ENCODE measurements around the gene PDE7B.

PDE7B gene

DNA sequence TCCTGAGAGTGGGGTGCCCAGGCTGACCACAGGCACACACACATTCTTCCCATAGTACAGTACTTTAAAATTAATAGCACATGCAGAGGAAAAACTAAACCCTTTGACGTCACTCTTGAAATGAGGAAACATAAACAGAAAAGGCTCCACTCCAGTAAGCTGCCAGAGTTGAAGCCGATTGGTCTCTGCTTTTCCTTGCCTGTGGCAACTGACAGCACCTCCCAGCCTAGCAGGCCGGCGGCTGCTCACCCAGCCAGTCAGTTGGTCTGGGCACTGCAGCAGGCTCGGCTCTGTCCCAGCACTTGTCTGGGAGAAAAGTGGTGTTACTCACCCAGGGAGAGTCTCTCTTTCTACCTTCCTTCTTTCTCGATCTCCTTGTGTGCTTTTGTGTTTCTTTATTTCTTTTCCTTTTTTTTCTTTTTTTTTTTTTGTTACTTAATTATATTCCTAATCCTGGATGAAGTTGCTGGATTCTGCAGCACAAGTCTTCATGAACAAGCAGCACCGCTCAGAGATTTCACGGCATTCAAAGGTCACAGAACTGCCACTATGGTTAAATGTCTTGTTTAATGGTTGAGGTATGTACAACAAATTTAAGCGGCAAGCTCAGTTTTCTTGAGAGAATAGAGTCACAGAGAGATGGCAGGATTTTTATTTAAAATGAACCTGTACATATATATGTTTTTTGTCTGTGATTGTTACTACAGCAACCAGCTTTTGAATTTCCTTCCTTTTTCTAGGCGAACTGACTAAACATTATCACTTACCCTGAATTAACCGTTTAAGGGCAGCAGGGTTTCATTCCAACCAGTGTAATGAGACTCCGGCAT, at the start of gene PDE7B:
TSS of gene PDE7B (plus strand) at position 260 of the 830 bp plus-strand sequence.
- Histone ChIP-seq H3K9ac (ENCODE audit: low read depth in 1 of 2, low read length in 2 of 2) (peak within 1 kb of the TSS; percentile 33 to 35), H3K27ac (ENCODE audit: low read depth, low read length) (peak within 1 kb of the TSS; percentile 37)

DNA sequence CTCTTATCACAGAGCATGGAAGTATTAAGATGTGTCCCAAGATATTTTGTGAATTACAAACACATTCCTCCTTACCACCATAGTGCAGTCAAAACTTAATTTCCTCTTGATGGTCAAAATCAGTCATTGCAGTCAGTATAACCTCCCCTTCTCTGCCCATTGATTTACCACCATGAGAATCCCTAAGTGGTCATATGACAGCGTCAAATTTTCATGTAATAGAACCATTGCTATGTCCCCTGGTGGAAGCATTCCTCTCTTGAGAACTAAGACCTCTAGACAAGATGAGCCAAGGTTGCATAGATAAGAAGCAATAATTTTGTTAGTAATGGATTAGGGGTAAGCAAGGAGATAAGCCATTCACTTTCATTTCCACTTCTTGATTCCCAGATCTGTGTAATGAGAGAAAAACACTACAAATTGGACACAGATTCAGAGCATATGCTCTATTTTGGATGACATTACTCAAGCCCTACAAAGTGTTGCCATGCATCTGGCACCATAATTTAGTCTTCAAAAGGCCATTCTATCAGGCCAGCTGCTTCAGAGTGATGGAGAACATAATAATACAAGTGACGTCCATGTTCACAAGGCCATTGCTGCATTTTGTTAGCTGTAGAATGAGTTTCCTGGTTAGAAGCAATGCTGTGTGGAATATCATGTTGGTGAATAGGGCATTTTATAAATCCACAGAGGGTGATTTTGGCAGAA, 49.6 kb upstream of the PDE7B start:
- no peak overlapping the region for H3K9ac ChIP-seq (ENCODE audit: low read depth in 1 of 2, low read length in 2 of 2)
- no peak overlapping the region for H3K4me3 ChIP-seq (ENCODE audit: low read depth in 1 of 2, low read length in 2 of 2)
- no peaks in the 10 kb centered on the region for H3K9me3 ChIP-seq (ENCODE audit: control insufficient read depth in 1 of 2, low read length in 2 of 2)
- no peaks in the 10 kb centered on the region for H3K27me3 ChIP-seq (ENCODE audit: control insufficient read depth in 1 of 2, insufficient read depth in 2 of 2, low read length in 2 of 2)
- no peaks in the 10 kb centered on the region for H3K36me3 ChIP-seq (ENCODE audit: control insufficient read depth in 1 of 2, insufficient read depth in 2 of 2, low read length in 2 of 2)
- no peaks in the 10 kb centered on the region for H3K4me1 ChIP-seq (ENCODE audit: control insufficient read depth in 1 of 2, insufficient read depth in 2 of 2, low read length in 2 of 2)
- H3K27ac ChIP-seq (ENCODE audit: low read depth, low read length) = no peak overlapping the region

More for the DNA sequence above, at the start of gene PDE7B:
- Histone ChIP-seq H3K36me3 (ENCODE audit: control insufficient read depth in 1 of 2, insufficient read depth in 2 of 2, low read length in 2 of 2) (no peaks in the 10 kb centered on the region), H3K4me3 (ENCODE audit: low read depth in 1 of 2, low read length in 2 of 2) (peak within 1 kb of the TSS; percentile 63 to 67), H3K4me1 (ENCODE audit: control insufficient read depth in 1 of 2, insufficient read depth in 2 of 2, low read length in 2 of 2) (peaks cover 11 to 20% of the 10 kb centered on the region in 2 donors), H3K9me3 (ENCODE audit: control insufficient read depth in 1 of 2, low read length in 2 of 2) (no peaks in the 10 kb centered on the region), H3K27me3 (ENCODE audit: control insufficient read depth in 1 of 2, insufficient read depth in 2 of 2, low read length in 2 of 2) (no peaks in the 10 kb centered on the region)

DNA sequence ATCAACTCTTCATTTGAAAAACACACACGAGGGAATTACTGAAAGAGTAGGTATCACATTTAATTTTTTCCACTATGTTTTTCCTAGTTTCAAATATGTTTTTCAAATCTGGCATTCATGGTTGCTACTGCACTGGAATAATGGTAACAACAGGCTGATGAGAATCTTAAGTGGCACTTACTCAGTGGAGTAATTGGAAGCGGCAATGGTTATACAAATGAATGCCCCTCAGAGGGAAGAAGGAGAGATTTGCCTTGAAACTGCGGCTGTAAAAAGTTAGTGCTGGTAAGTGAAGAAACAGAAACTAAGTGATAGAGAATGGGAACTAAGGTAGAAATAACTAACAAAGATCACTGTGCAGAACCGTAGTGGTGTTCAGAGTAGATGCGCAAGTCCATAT, 41.0 kb upstream of the PDE7B start:
- Histone ChIP-seq H3K4me1 (ENCODE audit: control insufficient read depth in 1 of 2, insufficient read depth in 2 of 2, low read length in 2 of 2) (peaks cover 0 to 5% of the 10 kb centered on the region in 2 donors), H3K4me3 (ENCODE audit: low read depth in 1 of 2, low read length in 2 of 2) (no peak overlapping the region)

DNA sequence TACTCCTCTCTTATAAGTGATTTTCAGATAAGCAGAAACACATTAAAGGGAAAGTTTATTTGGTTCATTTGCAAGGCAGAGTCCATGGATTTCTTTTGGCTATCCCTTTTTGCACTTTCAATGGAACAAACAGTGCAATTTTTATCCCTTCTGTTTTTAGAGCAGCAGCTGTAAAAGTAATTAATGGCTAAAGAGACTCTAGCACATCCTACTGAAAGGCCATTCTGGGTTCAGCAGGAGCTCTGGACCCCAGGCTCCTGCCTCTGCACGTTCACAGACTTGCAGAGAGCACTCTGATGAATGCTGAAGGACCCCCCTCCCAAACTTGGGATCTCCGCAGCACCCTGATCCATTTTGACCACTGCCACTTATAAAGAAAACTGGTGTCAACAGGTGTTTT, 40.3 kb upstream of the PDE7B start:
- Histone ChIP-seq H3K9me3 (ENCODE audit: control insufficient read depth in 1 of 2, low read length in 2 of 2) (peaks cover 0 to 3% of the 10 kb centered on the region in 2 donors), H3K27me3 (ENCODE audit: control insufficient read depth in 1 of 2, insufficient read depth in 2 of 2, low read length in 2 of 2) (no peaks in the 10 kb centered on the region), H3K27ac (ENCODE audit: low read depth, low read length) (no peak overlapping the region), H3K4me3 (ENCODE audit: low read depth in 1 of 2, low read length in 2 of 2) (no peak overlapping the region), H3K4me1 (ENCODE audit: control insufficient read depth in 1 of 2, insufficient read depth in 2 of 2, low read length in 2 of 2) (peaks cover 0 to 5% of the 10 kb centered on the region in 2 donors), H3K36me3 (ENCODE audit: control insufficient read depth in 1 of 2, insufficient read depth in 2 of 2, low read length in 2 of 2) (no peaks in the 10 kb centered on the region), H3K9ac (ENCODE audit: low read depth in 1 of 2, low read length in 2 of 2) (no peak overlapping the region)

More for the DNA sequence above, 41.0 kb upstream of the PDE7B start:
- Histone ChIP-seq H3K27me3 (ENCODE audit: control insufficient read depth in 1 of 2, insufficient read depth in 2 of 2, low read length in 2 of 2) (no peaks in the 10 kb centered on the region), H3K9me3 (ENCODE audit: control insufficient read depth in 1 of 2, low read length in 2 of 2) (peaks cover 0 to 3% of the 10 kb centered on the region in 2 donors), H3K27ac (ENCODE audit: low read depth, low read length) (no peak overlapping the region), H3K9ac (ENCODE audit: low read depth in 1 of 2, low read length in 2 of 2) (no peak overlapping the region), H3K36me3 (ENCODE audit: control insufficient read depth in 1 of 2, insufficient read depth in 2 of 2, low read length in 2 of 2) (no peaks in the 10 kb centered on the region)

DNA sequence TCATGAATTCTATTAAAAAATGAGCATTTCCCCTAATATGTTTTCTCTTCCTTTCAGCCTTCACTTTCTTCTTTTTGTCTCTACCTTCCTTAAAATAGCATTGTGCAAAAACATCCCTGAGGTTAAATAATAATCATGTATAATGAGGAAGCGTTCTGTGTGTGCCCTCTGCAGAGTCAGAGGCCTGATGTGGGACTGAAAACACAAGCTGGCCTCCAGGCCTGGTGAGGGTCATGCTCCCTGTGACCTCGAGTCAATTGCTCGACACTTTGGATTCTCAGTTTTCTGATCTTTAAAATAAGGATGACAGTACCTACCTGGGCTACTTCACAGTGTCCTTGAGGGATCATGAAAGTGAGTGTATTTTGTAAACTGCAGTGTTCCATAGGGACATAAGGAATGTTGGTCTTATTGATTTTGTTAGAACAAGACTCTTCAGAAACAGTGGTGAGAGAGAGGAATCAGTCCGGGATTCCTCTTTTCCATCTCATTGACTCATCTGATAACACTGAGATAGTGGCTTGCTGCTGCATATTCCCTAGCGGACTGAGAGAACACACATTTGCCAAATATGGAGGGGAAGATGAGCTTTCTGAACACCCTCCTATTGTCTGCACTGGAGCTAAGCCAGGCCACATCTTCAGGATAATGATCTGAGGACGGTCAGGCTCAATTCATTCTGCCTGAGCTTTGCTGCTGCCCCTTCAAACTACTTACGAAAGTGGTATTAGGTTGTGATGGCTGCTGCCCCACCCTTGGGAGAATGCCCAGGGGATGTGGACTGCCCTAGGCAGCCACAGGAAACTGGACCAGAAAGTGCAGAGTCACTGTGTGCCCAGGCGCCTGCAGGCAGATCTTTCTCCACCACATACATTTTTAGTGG, 39.6 kb upstream of the PDE7B start:
- H3K27ac ChIP-seq (ENCODE audit: low read depth, low read length) = no peak overlapping the region
- no peaks in the 10 kb centered on the region for H3K36me3 ChIP-seq (ENCODE audit: control insufficient read depth in 1 of 2, insufficient read depth in 2 of 2, low read length in 2 of 2)
- no peaks in the 10 kb centered on the region for H3K27me3 ChIP-seq (ENCODE audit: control insufficient read depth in 1 of 2, insufficient read depth in 2 of 2, low read length in 2 of 2)
- no peak overlapping the region for H3K4me3 ChIP-seq (ENCODE audit: low read depth in 1 of 2, low read length in 2 of 2)
- no peak overlapping the region for H3K9ac ChIP-seq (ENCODE audit: low read depth in 1 of 2, low read length in 2 of 2)
- peaks cover 0 to 3% of the 10 kb centered on the region in 2 donors for H3K9me3 ChIP-seq (ENCODE audit: control insufficient read depth in 1 of 2, low read length in 2 of 2)
- peaks cover 0 to 5% of the 10 kb centered on the region in 2 donors for H3K4me1 ChIP-seq (ENCODE audit: control insufficient read depth in 1 of 2, insufficient read depth in 2 of 2, low read length in 2 of 2)

DNA sequence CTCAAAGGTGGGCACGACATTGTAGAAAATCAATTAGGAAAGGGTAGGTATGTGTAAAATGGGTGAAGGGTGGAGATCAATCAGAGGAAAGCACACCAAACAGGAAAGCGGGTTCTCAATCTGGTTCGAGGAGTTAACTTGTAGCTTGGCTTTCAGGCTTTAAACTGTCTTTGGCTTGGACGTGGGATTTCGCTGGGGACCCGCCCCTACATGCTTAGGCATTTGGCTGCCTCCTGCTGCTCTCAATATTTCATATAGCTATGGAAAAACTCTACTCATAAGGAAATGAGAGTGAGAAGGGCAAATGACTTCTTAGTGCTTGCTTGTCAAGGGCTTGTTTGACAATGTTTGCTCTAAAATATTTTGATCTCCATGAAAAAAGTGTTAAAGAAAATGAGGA, 38.1 kb upstream of the PDE7B start:
- no peaks in the 10 kb centered on the region for H3K27me3 ChIP-seq (ENCODE audit: control insufficient read depth in 1 of 2, insufficient read depth in 2 of 2, low read length in 2 of 2)

DNA sequence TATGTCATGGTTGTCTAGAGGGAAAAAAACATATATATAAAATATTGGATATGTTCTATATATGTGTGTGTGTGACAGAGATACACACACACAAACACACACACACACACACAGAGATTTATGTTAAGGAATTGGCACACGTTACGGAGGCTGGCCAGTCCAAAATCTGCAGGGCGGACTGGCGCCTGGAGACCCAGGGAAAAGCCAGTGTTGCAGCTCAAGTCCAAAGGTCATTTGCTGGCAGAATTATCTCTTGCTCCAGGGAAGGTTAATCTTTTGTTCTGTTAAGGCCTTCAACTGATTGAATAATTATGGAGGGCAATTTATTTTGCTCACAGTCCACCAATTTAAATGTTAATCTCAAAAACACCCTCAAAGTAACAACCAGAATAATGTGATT, 37.5 kb upstream of the PDE7B start:
- peaks cover 0 to 3% of the 10 kb centered on the region in 2 donors for H3K9me3 ChIP-seq (ENCODE audit: control insufficient read depth in 1 of 2, low read length in 2 of 2)
- no peak overlapping the region for H3K9ac ChIP-seq (ENCODE audit: low read depth in 1 of 2, low read length in 2 of 2)
- no peaks in the 10 kb centered on the region for H3K27me3 ChIP-seq (ENCODE audit: control insufficient read depth in 1 of 2, insufficient read depth in 2 of 2, low read length in 2 of 2)
- H3K4me3 ChIP-seq (ENCODE audit: low read depth in 1 of 2, low read length in 2 of 2) = no peak overlapping the region
- H3K27ac ChIP-seq (ENCODE audit: low read depth, low read length) = no peak overlapping the region
- no peaks in the 10 kb centered on the region for H3K36me3 ChIP-seq (ENCODE audit: control insufficient read depth in 1 of 2, insufficient read depth in 2 of 2, low read length in 2 of 2)
- H3K4me1 ChIP-seq (ENCODE audit: control insufficient read depth in 1 of 2, insufficient read depth in 2 of 2, low read length in 2 of 2) = peaks cover 0 to 5% of the 10 kb centered on the region in 2 donors

More for the DNA sequence above, 38.1 kb upstream of the PDE7B start:
- H3K9ac ChIP-seq (ENCODE audit: low read depth in 1 of 2, low read length in 2 of 2) = no peak overlapping the region
- no peak overlapping the region for H3K27ac ChIP-seq (ENCODE audit: low read depth, low read length)
- no peaks in the 10 kb centered on the region for H3K36me3 ChIP-seq (ENCODE audit: control insufficient read depth in 1 of 2, insufficient read depth in 2 of 2, low read length in 2 of 2)
- H3K4me3 ChIP-seq (ENCODE audit: low read depth in 1 of 2, low read length in 2 of 2) = no peak overlapping the region
- H3K4me1 ChIP-seq (ENCODE audit: control insufficient read depth in 1 of 2, insufficient read depth in 2 of 2, low read length in 2 of 2) = peaks cover 0 to 5% of the 10 kb centered on the region in 2 donors
- peaks cover 0 to 3% of the 10 kb centered on the region in 2 donors for H3K9me3 ChIP-seq (ENCODE audit: control insufficient read depth in 1 of 2, low read length in 2 of 2)

DNA sequence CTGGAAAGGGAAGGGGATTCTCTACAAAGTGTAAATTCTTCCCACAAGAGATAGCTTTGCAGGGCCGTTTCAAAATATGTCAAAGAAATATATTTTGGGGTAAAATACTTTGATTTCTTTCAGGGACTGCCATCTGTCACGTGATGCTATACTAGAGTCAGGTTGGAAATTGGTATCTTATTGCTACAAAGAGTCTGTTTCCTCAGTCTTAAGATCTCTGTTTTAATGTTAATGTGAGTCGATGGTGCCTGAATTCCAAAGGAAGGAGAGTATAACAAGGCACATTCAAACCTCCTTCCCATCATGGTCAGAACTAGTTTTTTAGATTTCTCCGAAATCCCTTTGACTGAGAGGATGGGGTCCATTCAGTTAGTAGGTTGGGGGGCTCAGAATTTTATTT, 36.3 kb upstream of the PDE7B start:
- H3K9me3 ChIP-seq (ENCODE audit: control insufficient read depth in 1 of 2, low read length in 2 of 2) = no peaks in the 10 kb centered on the region
- no peak overlapping the region for H3K27ac ChIP-seq (ENCODE audit: low read depth, low read length)
- no peak overlapping the region for H3K9ac ChIP-seq (ENCODE audit: low read depth in 1 of 2, low read length in 2 of 2)
- no peaks in the 10 kb centered on the region for H3K27me3 ChIP-seq (ENCODE audit: control insufficient read depth in 1 of 2, insufficient read depth in 2 of 2, low read length in 2 of 2)
- H3K4me1 ChIP-seq (ENCODE audit: control insufficient read depth in 1 of 2, insufficient read depth in 2 of 2, low read length in 2 of 2) = peaks cover 0 to 5% of the 10 kb centered on the region in 2 donors
- H3K36me3 ChIP-seq (ENCODE audit: control insufficient read depth in 1 of 2, insufficient read depth in 2 of 2, low read length in 2 of 2) = no peaks in the 10 kb centered on the region
- H3K4me3 ChIP-seq (ENCODE audit: low read depth in 1 of 2, low read length in 2 of 2) = no peak overlapping the region

DNA sequence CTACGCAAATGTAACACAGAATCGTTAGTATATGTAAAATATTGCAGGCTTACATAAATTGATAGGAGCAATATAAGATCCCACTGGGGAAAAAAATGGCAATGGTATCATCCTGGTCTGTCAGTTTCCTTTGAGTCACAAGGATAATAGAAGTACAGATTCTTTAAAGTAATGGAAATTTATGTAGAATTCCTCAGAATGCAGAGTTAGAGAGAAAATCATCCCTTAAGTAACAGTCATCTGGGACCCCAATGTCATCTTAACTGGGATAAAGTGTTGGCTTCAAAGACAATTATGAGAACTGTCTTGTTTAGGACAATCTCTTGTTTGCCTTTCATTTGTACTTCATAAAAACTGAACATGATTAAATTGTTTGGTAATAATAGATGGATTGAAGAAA, 34.5 kb upstream of the PDE7B start:
- H3K9ac ChIP-seq (ENCODE audit: low read depth in 1 of 2, low read length in 2 of 2) = no peak overlapping the region
- no peaks in the 10 kb centered on the region for H3K9me3 ChIP-seq (ENCODE audit: control insufficient read depth in 1 of 2, low read length in 2 of 2)
- H3K4me1 ChIP-seq (ENCODE audit: control insufficient read depth in 1 of 2, insufficient read depth in 2 of 2, low read length in 2 of 2) = peaks cover 0 to 5% of the 10 kb centered on the region in 2 donors
- no peaks in the 10 kb centered on the region for H3K27me3 ChIP-seq (ENCODE audit: control insufficient read depth in 1 of 2, insufficient read depth in 2 of 2, low read length in 2 of 2)
- H3K4me3 ChIP-seq (ENCODE audit: low read depth in 1 of 2, low read length in 2 of 2) = no peak overlapping the region
- H3K36me3 ChIP-seq (ENCODE audit: control insufficient read depth in 1 of 2, insufficient read depth in 2 of 2, low read length in 2 of 2) = no peaks in the 10 kb centered on the region
- H3K27ac ChIP-seq (ENCODE audit: low read depth, low read length) = no peak overlapping the region

All from duodenal mucosa (tissue), 2 donors.